ENCODE data around the gene FUS. TPM values are rescaled to one million over a fixed set of nuclear protein-coding genes. Genes with fewer than 3 reads are reported as not detected.

Gene FUS
- total RNA-seq, 1 donor from 2014 or later, result 166 TPM

GRCh38 chr16:31190061-31190460 is 10.1 kb downstream of the FUS start:
- no peaks in the 10 kb centered on the region for H3K9me3 ChIP-seq
- no peak overlapping the region for H3K4me3 ChIP-seq
- no peak overlapping the region for H3K27ac ChIP-seq
- no peak for DNase-seq (ENCODE audit: low spot score in 2 of 2)
- no peaks in the 10 kb centered on the region for H3K4me1 ChIP-seq
- intact Hi-C loops (cut with DNase I), result no loop called here
- TF ChIP-seq, protein P1, sequence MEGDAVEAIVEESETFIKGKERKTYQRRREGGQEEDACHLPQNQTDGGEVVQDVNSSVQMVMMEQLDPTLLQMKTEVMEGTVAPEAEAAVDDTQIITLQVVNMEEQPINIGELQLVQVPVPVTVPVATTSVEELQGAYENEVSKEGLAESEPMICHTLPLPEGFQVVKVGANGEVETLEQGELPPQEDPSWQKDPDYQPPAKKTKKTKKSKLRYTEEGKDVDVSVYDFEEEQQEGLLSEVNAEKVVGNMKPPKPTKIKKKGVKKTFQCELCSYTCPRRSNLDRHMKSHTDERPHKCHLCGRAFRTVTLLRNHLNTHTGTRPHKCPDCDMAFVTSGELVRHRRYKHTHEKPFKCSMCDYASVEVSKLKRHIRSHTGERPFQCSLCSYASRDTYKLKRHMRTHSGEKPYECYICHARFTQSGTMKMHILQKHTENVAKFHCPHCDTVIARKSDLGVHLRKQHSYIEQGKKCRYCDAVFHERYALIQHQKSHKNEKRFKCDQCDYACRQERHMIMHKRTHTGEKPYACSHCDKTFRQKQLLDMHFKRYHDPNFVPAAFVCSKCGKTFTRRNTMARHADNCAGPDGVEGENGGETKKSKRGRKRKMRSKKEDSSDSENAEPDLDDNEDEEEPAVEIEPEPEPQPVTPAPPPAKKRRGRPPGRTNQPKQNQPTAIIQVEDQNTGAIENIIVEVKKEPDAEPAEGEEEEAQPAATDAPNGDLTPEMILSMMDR (IDR thresholded peaks at IDR 0.05), result no peak
- no peaks in the 10 kb centered on the region for H3K27me3 ChIP-seq
- H3K36me3 ChIP-seq, result peaks cover 91 to 97% of the 10 kb centered on the region in 2 donors

DNA sequence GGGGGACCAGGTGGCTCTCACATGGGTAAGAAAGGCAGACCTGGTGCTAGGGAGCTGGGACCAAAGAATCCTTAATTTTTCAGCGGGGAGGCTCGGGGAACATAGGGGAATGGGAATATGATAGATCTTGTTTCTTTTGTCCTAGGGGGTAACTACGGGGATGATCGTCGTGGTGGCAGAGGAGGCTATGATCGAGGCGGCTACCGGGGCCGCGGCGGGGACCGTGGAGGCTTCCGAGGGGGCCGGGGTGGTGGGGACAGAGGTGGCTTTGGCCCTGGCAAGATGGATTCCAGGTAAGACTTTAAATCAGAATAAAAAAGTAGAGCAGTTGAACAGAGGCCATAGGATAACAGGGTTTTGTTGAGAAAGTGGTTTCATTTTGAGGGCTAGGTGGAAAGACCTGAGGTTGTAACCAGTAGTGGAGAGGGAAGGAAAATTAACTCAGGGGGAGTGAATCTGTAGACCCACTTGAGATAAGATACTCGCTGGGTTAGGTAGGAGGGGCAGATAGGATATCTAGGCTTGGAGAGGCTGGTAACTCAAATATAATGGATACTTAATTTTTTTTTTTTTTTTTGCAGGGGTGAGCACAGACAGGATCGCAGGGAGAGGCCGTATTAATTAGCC is 11.0 kb downstream of the FUS start:
- peaks cover 91 to 97% of the 10 kb centered on the region in 2 donors for H3K36me3 ChIP-seq
- H3K27ac ChIP-seq, result no peak overlapping the region
- H3K9me3 ChIP-seq, result no peaks in the 10 kb centered on the region
- no peaks in the 10 kb centered on the region for H3K4me1 ChIP-seq
- no peak for DNase-seq (ENCODE audit: low spot score in 2 of 2)
- H3K27me3 ChIP-seq, result no peaks in the 10 kb centered on the region
- TF ChIP-seq, protein P1 (IDR thresholded peaks at IDR 0.05), result no peak
- no peak overlapping the region for H3K4me3 ChIP-seq
- intact Hi-C loops (cut with DNase I), result no loop called here

GRCh38 chr16:31191697-31192428 is 11.9 kb downstream of the FUS start:
- intact Hi-C loops (cut with DNase I), result no loop called here
- Histone ChIP-seq H3K4me3 (no peak overlapping the region), H3K9me3 (no peaks in the 10 kb centered on the region), H3K4me1 (no peaks in the 10 kb centered on the region), H3K36me3 (peaks cover 88 to 95% of the 10 kb centered on the region in 2 donors), H3K27ac (no peak overlapping the region), H3K27me3 (no peaks in the 10 kb centered on the region)
- TF ChIP-seq, protein P1 (IDR thresholded peaks at IDR 0.05), result no peak
- no peak for DNase-seq (ENCODE audit: low spot score in 2 of 2)

DNA sequence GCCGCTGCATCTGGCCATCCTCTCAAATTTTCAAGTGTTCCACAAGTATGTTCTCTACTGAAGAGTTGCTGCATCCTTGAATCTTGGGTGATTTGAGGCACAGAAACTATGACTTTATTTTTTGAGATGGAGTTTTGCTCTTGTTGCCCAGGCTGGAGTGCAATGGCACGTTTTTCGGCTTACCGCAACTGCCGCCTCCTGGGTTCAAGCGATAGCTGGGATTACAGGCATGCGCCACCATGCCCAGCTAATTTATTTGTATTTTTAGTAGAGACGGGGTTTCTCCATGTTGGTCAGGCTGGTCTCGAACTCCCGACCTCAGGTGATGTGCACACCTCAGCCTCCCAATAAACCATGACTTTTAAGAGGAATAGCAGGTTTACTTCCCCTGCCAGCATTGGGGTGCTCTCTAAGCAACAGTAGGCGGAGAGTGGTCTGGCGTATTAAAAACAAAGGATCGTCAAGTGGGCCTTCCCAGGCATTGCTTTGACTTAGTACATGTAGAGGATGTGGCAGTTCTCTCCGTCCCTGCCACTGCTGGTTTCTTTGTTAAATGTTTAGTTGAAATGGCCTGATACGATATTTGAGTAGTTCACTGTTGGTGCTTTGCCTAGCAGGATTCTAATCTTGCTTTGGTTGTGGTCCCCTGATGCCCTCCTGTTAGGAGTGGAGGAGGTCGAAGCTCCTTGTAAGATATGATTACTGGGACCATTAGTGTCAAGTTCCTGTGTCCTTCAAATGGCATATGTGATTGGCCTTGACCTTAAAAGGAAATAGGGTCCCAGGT is 13.1 kb downstream of the FUS start:
- H3K36me3 ChIP-seq, result peaks cover 76 to 86% of the 10 kb centered on the region in 2 donors
- intact Hi-C loops (cut with DNase I), result no loop called here

GRCh38 chr16:31193874-31194273 is 13.9 kb downstream of the FUS start:
- intact Hi-C loops (cut with DNase I), result no loop called here
- H3K9me3 ChIP-seq, result no peaks in the 10 kb centered on the region
- H3K36me3 ChIP-seq, result peaks cover 69 to 78% of the 10 kb centered on the region in 2 donors
- DNase-seq (ENCODE audit: low spot score in 2 of 2), result no peak
- H3K27me3 ChIP-seq, result no peaks in the 10 kb centered on the region
- TF ChIP-seq, protein P1 (IDR thresholded peaks at IDR 0.05), result no peak
- no peak overlapping the region for H3K4me3 ChIP-seq
- no peaks in the 10 kb centered on the region for H3K4me1 ChIP-seq
- no peak overlapping the region for H3K27ac ChIP-seq

More for the DNA sequence above, 13.1 kb downstream of the FUS start:
- no peaks in the 10 kb centered on the region for H3K9me3 ChIP-seq
- no peak for DNase-seq (ENCODE audit: low spot score in 2 of 2)
- TF ChIP-seq, protein P1 (IDR thresholded peaks at IDR 0.05), result no peak
- no peak overlapping the region for H3K4me3 ChIP-seq
- no peaks in the 10 kb centered on the region for H3K4me1 ChIP-seq
- H3K27me3 ChIP-seq, result no peaks in the 10 kb centered on the region
- H3K27ac ChIP-seq, result no peak overlapping the region

All from ascending aorta (tissue), 2 donors.